NCI-H1417 (cell line): Measurements from ENCODE around the gene NPTX1.
A peak's percentile ranks its signal among the peaks of the same experiment; 100 is the strongest.

Experiments used
- DNase-seq, 3 experiments: peaks; one replicate each; lab custom pipeline; 2025; lab: John Stamatoyannopoulos, UW

The NPTX1 gene

GRCh38 chr17:80443916-80444643 is 32.3 kb downstream of the NPTX1 start:
- peak in 2 of 3 experiments; percentile 76 to 85 for DNase-seq

GRCh38 chr17:80443498-80443897 is 32.9 kb downstream of the NPTX1 start:
- DNase-seq: no peak

GRCh38 chr17:80442764-80443163 is 33.6 kb downstream of the NPTX1 start:
- no peak for DNase-seq

GRCh38 chr17:80442323-80442659 is 34.1 kb downstream of the NPTX1 start:
- DNase-seq: no peak

GRCh38 chr17:80441598-80442322 is 34.6 kb downstream of the NPTX1 start:
- DNase-seq: peak in 2 of 3 experiments; percentile 14 to 19

- DNase-seq: peak in 1 of 3 experiments; percentile 29
Measured at GRCh38 chr17:80441133-80441578, 35.3 kb downstream of the NPTX1 start.

- DNase-seq: peak in 1 of 3 experiments; percentile 10
Measured at GRCh38 chr17:80439499-80439898, 36.9 kb downstream of the NPTX1 start.

- DNase-seq: no peak
Measured at GRCh38 chr17:80438806-80439205, 37.6 kb downstream of the NPTX1 start.

- no peak for DNase-seq
Measured at GRCh38 chr17:80437532-80437931, 38.9 kb downstream of the NPTX1 start.

GRCh38 chr17:80433916-80434666 is 42.3 kb downstream of the NPTX1 start:
- no peak for DNase-seq

- DNase-seq: no peak
Measured at GRCh38 chr17:80432961-80433550, 43.4 kb downstream of the NPTX1 start.

GRCh38 chr17:80432350-80432955 is 44.0 kb downstream of the NPTX1 start:
- DNase-seq: no peak

GRCh38 chr17:80431246-80432195 is 44.9 kb downstream of the NPTX1 start:
- DNase-seq: no peak

GRCh38 chr17:80430446-80431245 is 45.8 kb downstream of the NPTX1 start:
- DNase-seq: no peak

GRCh38 chr17:80429356-80430275 is 46.8 kb downstream of the NPTX1 start:
- DNase-seq: no peak

- DNase-seq: no peak
Measured at GRCh38 chr17:80428796-80429195, 47.6 kb downstream of the NPTX1 start.

- DNase-seq: no peak
Measured at GRCh38 chr17:80428363-80428762, 48.0 kb downstream of the NPTX1 start.

GRCh38 chr17:80427366-80428282 is 48.8 kb downstream of the NPTX1 start:
- no peak for DNase-seq
